22Rv1 (cell line): ENCODE results near the gene MPZL2.

ENCODE experiments used
- CTCF ChIP-seq: fragments of 450-650 bp; IDR thresholded peaks from 2 replicates; pipeline ENCODE4 v1.5.1; 2017; ENCODE audit warnings: mild to moderate bottlenecking
- ZFX ChIP-seq: fragments of 450-650 bp; IDR thresholded peaks from 2 replicates; pipeline ENCODE4 v1.6.1; 2017; ENCODE audit warnings: antibody characterized with exemption, borderline replicate concordance

DNA sequence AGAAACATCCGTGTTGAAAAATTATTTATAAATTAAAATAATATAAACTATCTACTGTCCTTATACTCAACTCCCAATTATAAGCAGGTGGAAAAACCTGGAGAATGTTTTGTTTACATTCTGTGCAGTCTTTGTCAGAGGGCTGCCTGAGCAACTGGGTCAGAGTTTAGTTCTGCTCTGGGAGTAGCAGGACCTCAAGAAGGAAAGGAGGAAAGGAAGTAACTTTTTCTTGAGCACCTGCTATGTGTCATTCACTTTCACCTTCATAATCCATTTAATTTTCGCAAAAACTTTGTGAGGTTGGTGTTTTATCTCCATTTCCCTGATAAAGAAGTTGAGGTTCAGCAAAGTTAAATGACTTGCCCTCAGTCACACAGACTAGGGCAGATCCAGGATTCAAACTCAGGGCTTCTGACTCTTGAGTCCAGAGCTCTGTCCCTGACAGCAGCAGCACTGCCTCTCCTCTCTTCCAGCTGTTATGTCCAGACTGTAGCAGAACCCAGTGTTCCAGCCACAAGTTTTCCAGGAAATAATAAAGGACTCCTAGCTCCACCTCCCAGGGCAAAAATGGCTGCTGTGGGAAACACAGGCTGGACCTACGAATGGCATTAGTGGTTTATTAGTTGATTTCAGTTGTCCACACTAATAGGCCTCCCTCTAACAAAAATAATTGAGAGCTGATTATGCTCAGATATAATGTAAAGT is 46.8 kb upstream of the MPZL2 start:
- TF ChIP-seq CTCF (no peak), ZFX (no peak)
